GM18517 (cell line): ENCODE results near the gene ITLN2.
"Not testable (repeated sequence)": the region's sequence is repeated elsewhere in the genome, so short reads cannot be mapped to it uniquely, and the experiment has no call there.

Experiments used
- ATAC-seq: cut with Tn5 transposase; IDR thresholded peaks from one replicate; pipeline ENCODE4 v1.9.1; 2021; ENCODE audit warnings: mild to moderate bottlenecking, moderate library complexity; ENCODE audit not compliant: unreplicated experiment

The ITLN2 gene

DNA sequence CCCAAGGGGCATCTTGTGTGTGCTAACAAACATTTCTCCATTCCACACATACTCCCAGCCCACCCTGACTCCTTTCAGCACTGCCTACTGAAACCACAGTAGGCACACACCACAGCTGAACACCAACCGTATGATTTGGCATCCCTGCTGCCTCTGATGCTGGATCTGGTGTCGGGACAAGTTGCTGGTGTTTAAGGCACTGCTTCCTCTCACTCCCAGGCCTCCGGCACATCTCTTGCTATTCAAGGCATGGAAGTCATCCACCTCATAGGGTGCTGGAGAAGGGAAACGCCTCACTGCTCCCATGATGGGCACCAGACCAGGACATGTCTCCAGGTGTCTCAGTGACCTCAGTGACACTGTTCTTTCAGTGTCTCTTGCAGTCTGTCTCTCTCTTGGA is 2.4 kb upstream of the ITLN2 start:
- ATAC-seq, result no peak

DNA sequence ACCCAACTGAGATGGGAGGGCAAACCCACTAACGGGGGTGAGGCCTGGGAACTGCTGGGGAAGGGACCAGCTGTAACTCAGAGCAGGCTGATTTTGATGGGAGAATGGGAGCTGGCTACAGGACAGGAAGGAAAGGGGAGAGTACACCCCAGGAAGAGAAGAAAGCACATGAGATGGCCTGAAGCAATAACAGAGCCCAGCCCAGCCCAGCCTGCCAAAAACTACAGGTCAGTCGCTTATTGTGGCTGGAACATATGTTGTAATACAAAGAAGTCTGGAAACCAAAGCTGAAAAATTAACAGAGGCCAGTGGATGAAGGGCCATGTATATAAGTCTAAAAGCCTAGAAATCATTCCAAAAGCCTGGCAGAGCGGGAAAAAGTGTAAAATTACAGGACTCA is 1.6 kb downstream of the ITLN2 start:
- no peak for ATAC-seq

DNA sequence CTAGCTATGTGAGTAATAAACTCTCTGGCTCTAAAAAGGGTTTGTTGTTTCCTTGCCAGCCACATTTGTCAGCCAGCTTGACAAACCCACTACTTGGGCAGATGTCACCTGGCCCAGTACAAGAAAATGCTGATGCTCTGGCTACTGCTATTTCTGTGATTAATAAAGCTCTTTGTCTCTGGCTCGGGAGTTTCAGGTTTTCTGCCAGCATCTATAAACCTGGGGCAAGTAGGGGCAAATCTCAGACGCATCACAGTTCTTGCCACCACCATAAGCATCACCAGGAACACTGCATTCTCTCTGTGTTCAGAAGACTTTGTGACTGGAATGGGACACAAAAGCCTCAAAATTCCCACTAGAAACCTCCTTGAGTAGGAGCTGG is 2.5 kb downstream of the ITLN2 start:
- ATAC-seq, result no peak

DNA sequence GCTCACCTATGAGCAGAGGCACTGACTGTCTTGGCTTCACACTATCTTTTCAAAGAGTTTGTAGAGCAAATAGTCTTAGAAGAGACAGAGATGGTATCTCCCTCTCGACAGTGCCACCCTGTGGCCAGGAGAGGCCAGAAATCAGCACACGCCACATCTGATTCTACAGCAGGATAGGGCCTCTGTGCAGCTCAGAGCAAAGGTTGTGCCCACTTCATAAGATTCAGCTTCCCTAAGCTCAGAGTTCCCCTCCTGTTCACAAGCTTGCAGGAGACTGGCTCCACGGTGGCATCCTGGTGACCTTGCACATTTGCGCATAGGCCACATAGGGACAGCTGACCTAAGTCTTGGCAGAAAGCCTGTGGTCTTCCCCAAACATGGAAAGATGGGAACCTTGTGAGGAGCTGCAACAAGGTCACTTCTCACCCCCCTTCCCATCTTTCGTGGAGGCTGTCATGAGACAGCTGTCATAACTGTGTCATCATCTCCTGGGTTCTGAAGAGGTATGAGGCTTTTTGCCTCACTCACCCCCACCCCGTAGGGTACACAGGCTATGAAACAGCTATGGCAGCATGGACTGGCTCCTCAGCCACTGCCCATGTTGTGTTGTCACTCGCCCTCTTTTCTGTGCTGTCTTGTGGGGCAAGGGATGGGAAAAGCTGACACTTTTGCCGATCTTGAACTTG is 3.0 kb downstream of the ITLN2 start:
- no peak for ATAC-seq

DNA sequence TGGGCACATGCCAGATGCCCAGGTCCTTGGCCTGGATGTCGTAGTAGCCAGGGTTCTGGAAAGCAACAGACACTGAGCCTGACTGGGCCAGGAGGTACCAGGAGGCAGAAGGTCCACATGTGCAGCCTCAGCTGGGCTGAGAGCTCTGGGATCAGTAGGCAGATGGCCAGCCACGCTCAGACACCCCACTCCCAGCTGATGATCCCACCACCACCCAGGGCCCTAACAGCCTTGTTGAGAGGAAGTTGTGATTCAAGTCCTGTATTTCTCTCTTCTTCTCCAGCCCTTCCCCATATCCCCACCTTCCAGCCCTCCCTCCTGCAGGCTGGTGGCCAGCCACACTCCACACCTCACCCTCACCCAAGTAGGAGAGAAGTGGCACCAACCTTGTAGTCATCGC is 4.0 kb downstream of the ITLN2 start:
- no peak for ATAC-seq

DNA sequence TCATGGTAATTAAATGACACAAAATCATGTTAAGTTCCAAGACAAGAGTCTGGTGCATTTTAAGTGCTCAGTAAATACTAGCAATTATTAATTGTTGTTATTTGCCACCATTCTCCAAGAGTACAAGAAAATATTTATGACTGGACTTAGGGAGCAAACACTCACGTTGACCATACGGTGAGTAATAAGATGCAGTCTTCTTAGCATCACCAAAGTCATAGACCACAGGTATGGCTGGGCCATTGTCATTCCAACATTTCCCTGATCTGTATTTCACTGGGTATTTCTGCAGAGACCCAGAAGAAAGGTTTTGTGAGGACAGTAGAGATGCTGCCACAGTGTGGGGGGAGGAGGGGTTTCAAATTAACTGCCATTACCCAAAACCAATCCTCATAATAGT is 4.7 kb downstream of the ITLN2 start:
- no peak for ATAC-seq

DNA sequence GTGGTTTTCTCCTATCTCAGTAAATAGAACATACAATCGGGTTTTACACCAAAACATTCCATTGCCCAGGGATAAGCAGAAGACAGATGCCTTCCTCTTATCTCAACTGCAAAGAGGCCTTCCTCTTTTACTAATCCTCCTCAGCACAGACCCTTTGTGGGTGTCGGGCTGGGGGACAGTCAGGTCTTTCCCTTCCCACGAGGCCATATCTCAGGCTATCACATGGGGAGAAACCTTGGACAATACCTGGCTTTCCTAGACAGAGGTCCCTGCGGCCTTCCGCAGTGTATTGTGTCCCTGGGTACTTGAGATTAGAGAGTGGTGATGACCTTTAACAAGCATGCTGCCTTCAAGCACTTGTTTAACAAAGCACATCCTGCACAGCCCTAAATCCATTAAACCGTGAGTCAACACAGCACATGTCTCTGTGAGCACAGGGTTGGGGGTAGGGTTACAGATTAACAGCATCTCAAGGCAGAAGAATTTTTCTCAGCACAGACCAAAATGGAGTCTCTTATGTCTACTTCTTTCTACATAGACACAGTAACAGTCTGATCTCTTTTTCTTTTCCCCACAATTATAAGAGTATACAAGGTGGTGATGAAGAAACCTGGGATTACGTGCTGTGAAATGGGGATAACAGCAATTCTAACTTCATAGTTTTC is 5.3 kb downstream of the ITLN2 start:
- not testable (repeated sequence) for ATAC-seq

DNA sequence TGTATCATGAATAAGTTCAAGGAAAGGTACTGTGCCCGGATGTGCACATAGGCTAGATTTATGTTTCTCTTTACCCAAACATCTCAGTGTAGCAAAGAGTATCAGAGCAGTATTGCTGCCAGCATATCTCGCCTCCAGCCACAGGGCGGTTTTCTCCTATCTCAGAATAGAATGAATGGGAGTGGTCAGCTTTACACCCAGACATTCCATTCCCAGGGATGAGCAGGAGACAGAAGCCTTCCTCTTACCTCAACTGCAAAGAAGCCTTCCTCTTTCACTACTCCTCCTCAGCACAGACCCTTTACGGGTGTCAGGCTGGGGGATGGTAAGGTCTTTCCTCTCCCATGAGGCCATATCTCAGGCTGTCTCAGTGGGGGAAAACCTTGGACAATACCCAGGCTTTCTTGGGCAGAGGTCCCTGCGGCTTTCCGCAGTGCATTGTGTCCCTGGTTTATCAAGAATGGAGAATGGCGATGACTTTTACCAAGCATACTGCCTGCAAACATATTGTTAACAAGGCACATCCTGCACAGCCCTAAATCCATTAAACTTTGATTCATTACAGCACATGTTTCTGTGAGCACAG is 7.3 kb downstream of the ITLN2 start:
- not testable (repeated sequence) for ATAC-seq

DNA sequence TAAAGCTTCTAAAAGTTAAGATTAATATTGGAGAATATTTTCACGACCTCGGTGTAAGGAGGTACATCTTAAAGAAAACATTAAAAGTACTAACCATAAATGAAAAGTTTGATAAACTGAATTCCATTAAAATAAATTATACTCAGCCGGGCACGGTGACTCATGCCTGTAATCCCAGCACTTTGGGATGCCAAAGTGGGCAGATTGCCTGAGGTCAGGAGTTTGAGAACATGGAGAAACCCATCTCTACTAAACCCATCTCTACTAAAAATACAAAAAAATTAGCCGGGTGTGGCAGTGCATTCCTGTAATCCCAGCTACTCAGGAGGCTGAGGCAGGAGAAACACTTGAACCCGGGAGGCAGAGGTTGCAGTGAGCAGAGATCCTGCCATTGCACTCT is 8.7 kb downstream of the ITLN2 start:
- ATAC-seq, result not testable (repeated sequence)

DNA sequence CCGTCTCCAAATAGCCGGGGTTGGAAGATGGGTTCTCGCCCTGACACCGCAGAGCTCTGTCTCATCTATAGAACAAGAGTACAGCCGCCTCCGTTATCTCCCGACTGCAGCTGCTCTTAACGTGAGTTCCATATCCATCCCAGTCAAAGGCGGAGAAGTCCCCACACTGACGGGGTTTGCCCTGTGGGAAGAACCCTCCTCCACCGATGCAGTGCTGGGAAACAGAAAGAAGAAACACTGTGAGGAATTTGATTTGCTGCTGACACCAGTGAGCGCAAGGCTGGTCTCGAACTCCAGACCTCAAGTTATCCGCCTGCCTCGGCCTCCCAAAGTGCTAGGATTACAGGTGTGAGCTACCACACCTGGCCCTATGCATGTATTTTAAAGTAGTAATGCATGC is 9.5 kb downstream of the ITLN2 start:
- no peak for ATAC-seq

DNA sequence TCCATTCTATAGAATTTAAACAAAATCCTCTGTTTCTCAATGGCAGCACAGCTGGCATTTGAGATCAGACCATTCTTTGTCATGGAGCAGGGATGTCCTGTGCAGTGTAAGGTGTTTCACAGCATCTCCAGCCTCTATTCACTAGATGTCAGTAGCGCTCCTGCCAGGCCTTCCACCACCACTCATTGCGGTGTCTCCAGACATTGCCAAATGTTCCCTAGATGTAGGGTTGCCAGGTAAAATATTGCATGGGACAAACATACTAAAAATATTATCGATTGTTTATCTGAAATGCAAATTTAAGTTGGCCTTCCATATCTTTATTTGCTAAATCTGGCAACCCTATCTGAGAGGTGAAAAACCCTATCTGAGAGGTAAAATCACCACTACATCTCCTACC is 11.7 kb downstream of the ITLN2 start:
- ATAC-seq, result no peak

DNA sequence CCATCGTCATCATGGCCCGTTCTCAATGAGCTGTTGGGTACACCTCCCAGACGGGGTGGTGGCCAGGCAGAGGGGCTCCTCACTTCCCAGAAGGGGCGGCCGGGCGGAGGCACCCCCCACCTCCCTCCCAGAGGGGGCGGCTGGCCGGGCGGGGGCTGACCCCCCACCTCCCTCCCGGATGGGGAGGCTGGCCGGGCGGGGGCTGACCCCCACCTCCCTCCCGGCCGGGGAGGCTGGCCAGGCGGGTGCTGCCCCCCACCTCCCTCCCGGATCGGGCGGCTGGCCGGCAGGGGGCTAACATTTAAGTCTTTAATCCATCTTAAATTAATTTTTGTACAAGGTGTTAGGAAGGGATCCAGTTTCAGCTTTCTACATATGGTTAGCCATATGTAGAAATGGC is 17.9 kb downstream of the ITLN2 start:
- ATAC-seq, result not testable (repeated sequence)

DNA sequence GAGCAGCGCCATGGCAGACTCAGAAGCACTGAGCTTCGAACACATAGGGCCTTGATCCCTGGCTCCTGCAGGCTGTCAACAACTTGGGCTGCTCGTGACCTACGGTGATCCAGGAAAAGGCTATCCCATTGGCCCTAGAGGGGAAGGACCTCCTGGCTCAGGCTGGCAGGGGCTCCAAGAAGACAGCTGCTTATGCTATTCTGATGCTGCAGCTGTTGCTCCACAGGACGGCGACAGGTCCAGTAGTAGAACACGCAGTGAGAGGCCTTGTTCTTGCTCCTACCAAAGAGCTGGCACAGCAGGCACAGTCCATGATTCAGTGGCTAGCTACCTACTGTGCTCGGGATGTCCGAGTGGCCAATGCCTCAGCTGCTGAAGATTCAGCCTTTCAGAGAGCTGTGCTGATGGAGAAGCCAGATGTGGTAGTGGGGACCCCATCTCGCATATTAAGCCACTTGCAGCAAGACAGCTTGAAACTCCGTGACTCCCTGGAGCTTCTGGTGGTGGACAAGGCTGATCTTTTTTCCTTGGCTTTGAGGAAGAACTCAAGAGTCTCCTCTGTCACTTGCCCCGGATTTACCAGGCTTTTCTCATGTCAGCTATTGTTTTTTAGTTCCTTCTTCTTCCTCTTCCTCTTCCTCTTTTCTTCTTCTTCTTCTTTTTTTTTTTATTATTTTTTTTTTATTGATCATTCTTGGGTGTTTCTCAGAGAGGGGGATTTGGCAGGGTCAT is 18.9 kb downstream of the ITLN2 start:
- ATAC-seq, result no peak

DNA sequence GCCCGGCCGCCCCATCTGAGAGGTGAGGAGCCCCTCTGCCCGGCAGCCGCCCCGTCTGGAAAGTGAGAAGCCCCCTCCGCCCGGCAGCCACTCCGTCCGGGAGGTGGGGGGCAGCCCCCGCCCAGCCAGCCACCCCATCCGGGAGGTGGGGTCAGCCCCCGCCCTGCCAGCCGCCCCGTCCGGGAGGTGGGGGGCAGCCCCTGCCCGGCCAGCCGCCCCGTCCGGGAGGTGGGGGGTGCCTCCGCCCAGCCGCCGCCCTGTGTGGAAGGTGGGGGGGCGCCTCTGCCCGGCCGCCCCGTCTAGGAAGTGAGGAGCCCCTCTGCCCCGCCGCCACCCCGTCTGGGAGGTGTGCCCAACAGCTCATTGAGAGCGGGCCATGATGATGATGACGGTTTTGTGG is 21.3 kb downstream of the ITLN2 start:
- not testable (repeated sequence) for ATAC-seq

DNA sequence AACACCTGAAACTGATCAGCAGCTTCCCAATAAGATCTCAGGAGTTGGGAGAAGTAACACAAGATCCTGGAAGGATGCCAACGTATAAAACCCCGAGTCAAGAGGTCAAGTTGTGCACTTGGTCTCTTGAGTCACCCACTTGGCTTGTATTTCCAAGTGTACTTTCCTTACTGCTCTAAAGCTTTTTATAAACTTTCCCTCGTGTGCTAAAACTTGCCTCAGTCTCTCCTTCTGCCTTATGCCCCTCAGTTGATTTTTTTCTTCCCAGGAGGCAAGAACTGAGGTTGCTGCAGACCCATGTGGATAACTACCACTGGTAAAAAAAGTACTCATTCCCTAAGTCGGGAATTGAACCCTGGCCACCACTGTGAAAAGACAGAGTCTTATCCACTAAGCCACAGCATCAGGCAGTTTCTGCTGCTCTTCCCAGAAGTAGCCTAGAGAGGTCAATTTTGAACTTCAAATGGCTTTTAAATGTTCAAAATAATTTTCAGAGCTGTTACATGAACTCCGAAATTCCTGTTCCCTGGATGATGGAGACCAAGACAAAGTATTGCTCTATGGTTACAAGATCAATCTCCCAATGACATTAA is 28.9 kb downstream of the ITLN2 start:
- no peak for ATAC-seq

DNA sequence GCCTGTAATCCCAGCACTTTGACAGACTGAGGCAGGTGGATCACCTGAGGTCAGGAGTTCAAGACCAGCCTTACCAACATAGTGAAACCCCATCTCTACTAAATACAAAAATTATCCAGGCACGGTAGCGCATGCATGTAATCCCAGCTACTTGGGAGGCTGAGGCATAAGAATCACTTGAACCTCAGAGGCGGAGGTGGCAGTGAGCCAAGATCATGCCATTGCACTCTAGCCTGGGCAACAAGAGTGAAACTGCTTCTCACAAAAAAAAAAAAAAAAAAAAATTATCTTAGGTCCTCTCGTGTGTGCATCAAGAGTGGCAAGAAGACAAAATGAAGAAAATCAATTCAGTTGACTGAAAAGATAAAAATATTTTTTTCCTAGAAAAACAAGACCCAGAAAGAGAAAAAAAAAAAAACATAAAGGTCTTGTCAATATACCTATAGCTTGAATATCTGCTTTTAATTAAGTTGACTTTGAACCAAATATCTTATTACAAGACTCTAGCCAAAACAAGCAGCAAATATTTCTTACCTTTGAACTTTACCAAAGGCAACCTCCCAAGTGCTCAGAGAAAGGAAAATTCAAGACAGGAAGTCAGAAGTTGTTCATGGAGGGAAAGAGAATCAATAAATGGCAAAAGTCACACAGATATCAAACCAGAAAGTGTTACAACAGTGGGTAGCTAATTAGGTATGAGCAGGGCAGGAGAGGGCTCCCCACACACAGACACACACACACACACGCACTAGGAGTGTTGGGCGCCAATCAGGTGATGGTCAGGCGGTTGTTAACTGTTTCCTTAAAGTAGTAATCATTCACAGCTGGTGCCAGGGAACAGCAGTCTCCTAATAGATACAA is 29.6 kb downstream of the ITLN2 start:
- ATAC-seq, result no peak

DNA sequence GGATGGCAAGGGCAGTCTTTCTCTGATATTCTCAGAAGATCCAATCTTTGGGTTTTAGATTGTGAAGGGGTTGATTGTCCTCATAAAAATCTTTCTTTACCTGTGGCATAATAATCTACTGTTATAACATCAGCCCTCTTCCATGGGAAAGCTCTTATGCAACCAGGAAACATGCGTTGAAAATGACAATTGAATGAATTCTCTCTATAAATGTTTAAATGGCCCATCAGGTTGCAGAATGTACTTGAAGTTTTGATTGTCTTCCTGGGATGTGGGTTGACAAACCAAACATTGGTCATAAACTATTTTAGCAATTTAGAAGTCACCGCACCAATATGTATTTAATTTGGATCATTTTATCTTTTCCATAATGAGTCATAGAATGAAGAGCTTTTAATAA is 37.9 kb downstream of the ITLN2 start:
- no peak for ATAC-seq

DNA sequence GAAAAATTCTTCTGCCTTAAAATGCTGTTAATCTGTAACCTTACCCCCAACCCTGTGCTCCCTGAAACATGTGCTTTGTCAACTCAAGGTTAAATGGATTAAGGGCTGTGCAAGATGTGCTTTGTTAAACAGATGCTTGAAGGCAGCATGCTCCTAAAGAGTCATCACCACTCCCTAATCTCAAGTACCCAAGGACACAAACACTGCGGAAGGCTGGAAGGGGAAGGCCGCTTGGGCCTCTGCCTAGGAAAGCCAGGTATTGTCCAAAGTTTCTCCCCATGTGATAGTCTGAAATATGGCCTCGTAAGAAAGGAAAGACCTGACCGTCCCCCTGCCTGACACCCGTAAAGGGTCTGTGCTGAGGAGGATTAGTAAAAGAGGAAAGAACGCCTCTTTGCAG is 41.4 kb downstream of the ITLN2 start:
- not testable (repeated sequence) for ATAC-seq

DNA sequence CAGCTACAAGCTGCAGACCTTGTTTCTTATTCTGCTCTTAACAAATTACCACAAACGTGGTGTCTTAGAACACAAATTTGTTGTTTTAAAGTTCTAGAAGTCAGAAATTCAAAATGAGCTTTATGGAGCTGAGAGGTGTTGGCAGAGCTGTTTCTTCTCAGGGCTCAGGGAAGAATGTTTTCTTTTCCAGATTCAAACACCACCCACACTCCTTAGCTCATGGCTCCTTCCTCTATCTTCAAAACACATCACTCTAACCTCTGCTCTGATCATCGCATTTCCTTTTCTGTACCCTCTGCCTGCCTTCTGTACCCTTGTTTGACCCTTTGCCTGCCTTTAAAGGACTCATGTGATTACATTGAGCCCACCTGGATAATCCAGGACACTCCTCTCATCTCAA is 42.7 kb downstream of the ITLN2 start:
- ATAC-seq, result no peak

DNA sequence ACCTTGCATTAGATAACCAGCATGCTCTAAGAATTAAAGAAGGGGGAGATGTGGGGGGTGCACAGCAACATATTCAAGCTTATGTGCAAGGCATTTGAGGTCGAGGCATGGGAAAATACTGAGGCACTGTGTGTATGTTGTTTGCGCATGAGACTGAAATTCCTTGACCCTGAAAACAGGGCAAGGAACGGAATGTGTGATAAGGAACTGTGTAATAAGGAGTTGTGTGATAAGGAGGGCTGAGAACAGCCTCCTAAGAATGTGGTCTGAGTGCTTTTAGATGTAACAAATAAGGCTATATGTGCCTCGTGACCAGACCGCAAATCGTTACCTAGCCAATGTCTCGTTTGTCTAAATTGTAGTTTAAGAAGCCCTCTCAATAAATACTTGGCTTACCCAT is 43.2 kb downstream of the ITLN2 start:
- no peak for ATAC-seq
